ENCODE results near the gene PIAS3. TPM values are rescaled to one million over a fixed set of nuclear protein-coding genes. Genes with fewer than 3 reads are reported as not detected.

Gene PIAS3
- polyA plus RNA-seq, 1 donor from 2014 or later, result 15.0 TPM

DNA sequence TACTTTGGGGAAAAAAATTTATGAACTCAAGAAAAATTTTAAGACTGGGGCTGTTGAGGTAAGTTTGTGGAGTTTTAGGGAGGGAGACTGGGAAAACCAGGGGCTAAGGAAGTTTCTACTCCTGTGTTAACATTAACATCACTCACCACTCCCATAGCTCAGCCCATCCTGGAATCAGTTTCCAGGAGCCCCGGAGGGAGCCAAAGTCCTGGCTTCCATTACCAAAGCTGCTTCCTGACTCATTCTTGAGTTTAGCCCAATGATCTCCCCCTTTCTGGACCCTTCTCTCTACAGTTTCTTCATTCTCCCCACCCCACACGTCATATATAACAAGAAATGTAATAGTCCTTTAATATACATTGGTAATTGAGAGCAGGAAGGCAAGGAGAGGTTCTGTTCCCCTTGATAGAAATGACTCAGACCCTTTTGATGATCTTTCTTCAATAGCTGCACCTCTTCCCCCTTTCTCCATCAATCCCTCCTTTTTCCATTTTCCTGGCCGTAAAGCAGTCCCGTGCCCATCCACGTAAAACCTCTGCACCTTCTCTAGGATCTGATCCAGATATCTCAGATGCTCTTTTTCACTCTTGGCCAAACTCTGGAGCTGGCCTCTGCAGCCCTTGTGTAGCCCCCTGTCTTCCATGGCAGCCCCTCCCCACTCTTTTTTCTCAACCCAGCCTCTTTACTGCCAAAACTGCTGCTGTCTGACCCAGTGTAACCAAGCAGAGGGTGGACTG, 4.6 kb upstream of the PIAS3 start:
- no peaks in the 10 kb centered on the region for H3K79me2 ChIP-seq (replicated peaks; ENCODE audit: insufficient read depth, low read length)
- H3K9ac ChIP-seq (ENCODE audit: low read length), result no peak overlapping the region
- no peaks in the 10 kb centered on the region for H3K9me2 ChIP-seq (ENCODE audit: insufficient read depth, low read length)
- H4K20me1 ChIP-seq (ENCODE audit: insufficient read depth), result no peaks in the 10 kb centered on the region
- no peaks in the 10 kb centered on the region for H3K27me3 ChIP-seq (ENCODE audit: insufficient read depth, low read depth, low read length)
- no peaks in the 10 kb centered on the region for H3F3A ChIP-seq (ENCODE audit: insufficient read depth, low read length, poor library complexity, severe bottlenecking)
- no peak overlapping the region for H3K4me2 ChIP-seq (ENCODE audit: low read length)
- H3K36me3 ChIP-seq (ENCODE audit: insufficient read depth, low read length), result no peaks in the 10 kb centered on the region
- no peak overlapping the region for H3K4me3 ChIP-seq (ENCODE audit: low read length)
- H3K9me3 ChIP-seq (ENCODE audit: low read length), result no peaks in the 10 kb centered on the region
- H2AFZ ChIP-seq (ENCODE audit: low read depth, low read length), result no peak overlapping the region
- H3K27ac ChIP-seq (ENCODE audit: low read length), result no peak overlapping the region
- TF ChIP-seq POLR2AphosphoS5 (IDR thresholded peaks at IDR 0.05) (no peak), TAF1 (IDR thresholded peaks at IDR 0.05; ENCODE audit: low read depth) (no peak), MXI1 (conservative IDR thresholded peaks at IDR 0.05; ENCODE audit: poor library complexity, severe bottlenecking) (no peak), EZH2 (IDR thresholded peaks at IDR 0.05; ENCODE audit: borderline replicate concordance, insufficient read depth, low read length, poor library complexity, severe bottlenecking) (no peak), REST (IDR thresholded peaks at IDR 0.05; ENCODE audit: borderline replicate concordance) (no peak), EP300 (conservative IDR thresholded peaks at IDR 0.05; ENCODE audit: poor library complexity, severe bottlenecking) (no peak)

- Histone ChIP-seq H3K4me3 (ENCODE audit: low read length) (peak overlapping the region; percentile 94), H3K9ac (ENCODE audit: low read length) (peak overlapping the region; percentile 81), H2AFZ (ENCODE audit: low read depth, low read length) (peak overlapping the region; percentile 74), H3K27me3 (ENCODE audit: insufficient read depth, low read depth, low read length) (no peaks in the 10 kb centered on the region), H3K79me2 (replicated peaks; ENCODE audit: insufficient read depth, low read length) (peaks cover 5% of the 10 kb centered on the region), H3K9me3 (ENCODE audit: low read length) (no peaks in the 10 kb centered on the region), H3F3A (ENCODE audit: insufficient read depth, low read length, poor library complexity, severe bottlenecking) (no peaks in the 10 kb centered on the region), H3K36me3 (ENCODE audit: insufficient read depth, low read length) (no peaks in the 10 kb centered on the region), H3K4me2 (ENCODE audit: low read length) (peak overlapping the region; percentile 46), H4K20me1 (ENCODE audit: insufficient read depth) (no peaks in the 10 kb centered on the region), H3K27ac (ENCODE audit: low read length) (no peak overlapping the region), H3K9me2 (ENCODE audit: insufficient read depth, low read length) (no peaks in the 10 kb centered on the region)
- no peak for TF ChIP-seq POLR2AphosphoS5 (IDR thresholded peaks at IDR 0.05)
- no peak for TF ChIP-seq EZH2 (IDR thresholded peaks at IDR 0.05; ENCODE audit: borderline replicate concordance, insufficient read depth, low read length, poor library complexity, severe bottlenecking)
- no peak for TF ChIP-seq MXI1 (conservative IDR thresholded peaks at IDR 0.05; ENCODE audit: poor library complexity, severe bottlenecking)
- no peak for TF ChIP-seq SMC3 (conservative IDR thresholded peaks at IDR 0.05; ENCODE audit: poor library complexity)
- no peak for TF ChIP-seq REST (IDR thresholded peaks at IDR 0.05; ENCODE audit: borderline replicate concordance)
- TF ChIP-seq RAD21 (conservative IDR thresholded peaks at IDR 0.05), result no peak
- no peak for TF ChIP-seq TAF1 (IDR thresholded peaks at IDR 0.05; ENCODE audit: low read depth)
- TF ChIP-seq, protein P1, sequence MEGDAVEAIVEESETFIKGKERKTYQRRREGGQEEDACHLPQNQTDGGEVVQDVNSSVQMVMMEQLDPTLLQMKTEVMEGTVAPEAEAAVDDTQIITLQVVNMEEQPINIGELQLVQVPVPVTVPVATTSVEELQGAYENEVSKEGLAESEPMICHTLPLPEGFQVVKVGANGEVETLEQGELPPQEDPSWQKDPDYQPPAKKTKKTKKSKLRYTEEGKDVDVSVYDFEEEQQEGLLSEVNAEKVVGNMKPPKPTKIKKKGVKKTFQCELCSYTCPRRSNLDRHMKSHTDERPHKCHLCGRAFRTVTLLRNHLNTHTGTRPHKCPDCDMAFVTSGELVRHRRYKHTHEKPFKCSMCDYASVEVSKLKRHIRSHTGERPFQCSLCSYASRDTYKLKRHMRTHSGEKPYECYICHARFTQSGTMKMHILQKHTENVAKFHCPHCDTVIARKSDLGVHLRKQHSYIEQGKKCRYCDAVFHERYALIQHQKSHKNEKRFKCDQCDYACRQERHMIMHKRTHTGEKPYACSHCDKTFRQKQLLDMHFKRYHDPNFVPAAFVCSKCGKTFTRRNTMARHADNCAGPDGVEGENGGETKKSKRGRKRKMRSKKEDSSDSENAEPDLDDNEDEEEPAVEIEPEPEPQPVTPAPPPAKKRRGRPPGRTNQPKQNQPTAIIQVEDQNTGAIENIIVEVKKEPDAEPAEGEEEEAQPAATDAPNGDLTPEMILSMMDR (IDR thresholded peaks at IDR 0.05; ENCODE audit: poor library complexity, severe bottlenecking), result no peak
Observed at GRCh38 chr1:145859491-145860023, 676 bp upstream of the PIAS3 start.

Data from neural cell (in vitro differentiated cells).